Epithelial cell of esophagus (primary cell): Measurements from ENCODE around the gene PCDHGA1.
A peak's percentile ranks its signal among the peaks of the same experiment; 100 is the strongest.
"Not testable (repeated sequence)": the region's sequence is repeated elsewhere in the genome, so short reads cannot be mapped to it uniquely, and the experiment has no call there.

Experiments
- DNase-seq: peaks from one replicate; pipeline ENCODE4 v3.0.0; 2010; ENCODE audit warnings: low read depth
- H3K4me3 ChIP-seq: 2 replicates; pipeline ENCODE4 v1.5.1; 2011; ENCODE audit warnings: mild to moderate bottlenecking, low read length, control low read depth
- TF ChIP-seq, protein P1 (sequence below): IDR thresholded peaks from 2 replicates; pipeline ENCODE4 v1.5.1; 2011; ENCODE audit warnings: low read depth, mild to moderate bottlenecking, low read length, control low read depth, inconsistent platforms; ENCODE audit not compliant: insufficient read depth; ENCODE audit errors: missing control alignments

Gene PCDHGA1

DNA sequence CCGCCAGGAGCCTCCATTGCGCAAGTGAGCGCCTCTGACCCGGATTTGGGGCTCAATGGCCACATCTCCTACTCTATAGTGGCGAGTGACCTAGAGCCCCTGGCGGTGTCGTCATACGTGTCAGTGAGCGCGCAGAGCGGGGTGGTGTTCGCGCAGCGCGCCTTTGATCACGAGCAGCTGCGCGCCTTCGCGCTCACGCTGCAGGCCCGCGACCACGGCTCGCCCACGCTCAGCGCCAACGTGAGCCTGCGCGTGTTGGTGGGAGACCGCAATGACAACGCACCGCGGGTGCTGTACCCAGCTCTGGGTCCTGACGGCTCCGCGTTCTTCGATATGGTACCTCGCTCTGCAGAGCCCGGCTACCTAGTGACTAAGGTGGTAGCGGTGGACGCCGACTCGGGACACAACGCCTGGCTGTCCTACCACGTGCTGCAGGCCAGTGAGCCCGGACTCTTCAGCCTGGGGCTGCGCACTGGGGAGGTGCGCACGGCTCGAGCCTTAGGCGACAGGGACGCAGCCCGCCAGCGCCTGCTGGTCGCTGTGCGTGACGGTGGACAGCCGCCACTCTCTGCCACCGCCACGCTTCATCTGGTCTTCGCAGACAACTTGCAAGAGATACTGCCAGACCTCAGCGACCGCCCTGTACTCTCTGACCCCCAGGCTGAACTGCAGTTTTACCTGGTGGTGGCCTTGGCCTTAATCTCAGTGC lies 79.4 kb downstream of the PCDHGA1 start:
- DNase-seq: no peak
- TF ChIP-seq, protein P1, sequence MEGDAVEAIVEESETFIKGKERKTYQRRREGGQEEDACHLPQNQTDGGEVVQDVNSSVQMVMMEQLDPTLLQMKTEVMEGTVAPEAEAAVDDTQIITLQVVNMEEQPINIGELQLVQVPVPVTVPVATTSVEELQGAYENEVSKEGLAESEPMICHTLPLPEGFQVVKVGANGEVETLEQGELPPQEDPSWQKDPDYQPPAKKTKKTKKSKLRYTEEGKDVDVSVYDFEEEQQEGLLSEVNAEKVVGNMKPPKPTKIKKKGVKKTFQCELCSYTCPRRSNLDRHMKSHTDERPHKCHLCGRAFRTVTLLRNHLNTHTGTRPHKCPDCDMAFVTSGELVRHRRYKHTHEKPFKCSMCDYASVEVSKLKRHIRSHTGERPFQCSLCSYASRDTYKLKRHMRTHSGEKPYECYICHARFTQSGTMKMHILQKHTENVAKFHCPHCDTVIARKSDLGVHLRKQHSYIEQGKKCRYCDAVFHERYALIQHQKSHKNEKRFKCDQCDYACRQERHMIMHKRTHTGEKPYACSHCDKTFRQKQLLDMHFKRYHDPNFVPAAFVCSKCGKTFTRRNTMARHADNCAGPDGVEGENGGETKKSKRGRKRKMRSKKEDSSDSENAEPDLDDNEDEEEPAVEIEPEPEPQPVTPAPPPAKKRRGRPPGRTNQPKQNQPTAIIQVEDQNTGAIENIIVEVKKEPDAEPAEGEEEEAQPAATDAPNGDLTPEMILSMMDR: no peak
- no peak overlapping the region for H3K4me3 ChIP-seq

DNA sequence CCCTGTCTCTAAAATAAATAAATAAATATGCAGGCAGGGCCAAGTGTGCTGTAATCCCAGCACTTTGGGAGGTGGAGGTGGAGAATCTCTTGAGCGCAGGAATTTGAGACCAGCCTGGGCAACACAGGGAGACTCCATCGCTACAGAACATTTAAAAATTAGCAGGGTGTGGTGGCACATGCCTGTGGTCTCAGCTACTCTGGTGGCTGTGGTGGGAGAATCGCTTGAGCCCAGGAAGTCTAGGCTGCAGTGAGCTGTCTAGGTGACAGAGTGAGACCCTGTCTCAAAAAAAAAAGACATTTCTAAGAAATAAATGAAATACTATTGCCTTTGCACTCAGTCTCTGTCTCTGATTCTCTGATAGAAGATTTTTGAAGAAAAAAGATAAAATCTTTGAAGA lies 81.3 kb downstream of the PCDHGA1 start:
- no peak for DNase-seq
- TF ChIP-seq, protein P1: no peak
- no peak overlapping the region for H3K4me3 ChIP-seq

DNA sequence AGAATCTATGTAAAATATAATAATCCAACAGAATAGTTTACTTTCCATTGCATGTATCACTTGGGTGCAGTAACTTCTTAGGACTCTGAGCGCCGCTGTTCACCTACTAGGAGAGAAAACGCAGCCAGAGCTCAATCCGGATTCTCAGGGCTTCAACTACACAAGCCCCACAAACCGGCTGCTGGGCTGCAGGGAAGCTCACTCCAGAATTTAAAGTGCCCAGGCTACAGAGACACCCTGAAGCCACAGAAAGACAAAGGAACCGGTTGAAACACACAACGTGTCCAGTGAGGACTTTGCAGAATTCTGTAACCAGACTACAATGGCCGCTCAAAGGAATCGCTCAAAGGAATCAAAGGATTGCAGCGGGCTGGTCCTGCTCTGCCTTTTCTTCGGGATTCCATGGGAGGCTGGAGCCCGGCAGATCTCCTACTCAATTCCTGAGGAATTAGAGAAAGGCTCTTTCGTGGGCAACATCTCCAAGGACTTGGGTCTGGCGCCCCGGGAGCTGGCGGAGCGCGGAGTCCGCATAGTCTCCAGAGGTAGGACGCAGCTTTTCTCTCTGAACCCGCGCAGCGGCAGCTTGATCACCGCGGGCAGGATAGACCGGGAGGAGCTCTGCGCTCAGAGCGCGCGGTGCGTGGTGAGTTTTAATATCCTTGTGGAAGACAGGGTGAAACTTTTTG lies 82.7 kb downstream of the PCDHGA1 start, which contains the start of gene PCDHGA10:
Gene PCDHGA10 (plus strand): TSS at position 134 of the 686 bp plus-strand sequence. CDS start 189 bp downstream, at position 323.
- TF ChIP-seq, protein P1: peak; percentile 74
- DNase-seq: peak; percentile 79
- H3K4me3 ChIP-seq: peak within 1 kb of the TSS; percentile 55

DNA sequence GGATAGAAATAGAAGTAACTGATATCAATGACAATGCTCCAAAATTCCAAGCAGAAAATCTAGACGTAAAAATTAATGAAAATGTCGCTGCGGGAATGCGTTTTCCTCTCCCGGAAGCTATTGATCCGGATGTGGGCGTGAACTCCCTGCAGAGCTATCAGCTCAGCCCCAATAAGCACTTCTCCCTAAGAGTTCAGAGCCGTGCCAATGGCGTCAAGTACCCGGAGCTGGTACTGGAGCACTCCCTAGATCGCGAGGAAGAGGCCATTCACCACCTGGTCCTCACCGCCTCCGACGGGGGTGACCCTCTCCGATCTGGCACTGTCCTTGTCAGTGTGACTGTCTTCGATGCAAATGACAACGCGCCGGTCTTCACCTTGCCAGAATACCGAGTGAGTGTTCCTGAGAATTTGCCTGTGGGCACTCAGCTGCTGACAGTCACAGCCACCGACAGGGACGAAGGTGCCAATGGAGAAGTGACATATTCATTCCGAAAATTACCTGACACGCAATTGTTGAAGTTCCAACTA lies 83.3 kb downstream of the PCDHGA1 start:
- TF ChIP-seq, protein P1: no peak
- peak overlapping the region; percentile 55 for H3K4me3 ChIP-seq
- no peak for DNase-seq

DNA sequence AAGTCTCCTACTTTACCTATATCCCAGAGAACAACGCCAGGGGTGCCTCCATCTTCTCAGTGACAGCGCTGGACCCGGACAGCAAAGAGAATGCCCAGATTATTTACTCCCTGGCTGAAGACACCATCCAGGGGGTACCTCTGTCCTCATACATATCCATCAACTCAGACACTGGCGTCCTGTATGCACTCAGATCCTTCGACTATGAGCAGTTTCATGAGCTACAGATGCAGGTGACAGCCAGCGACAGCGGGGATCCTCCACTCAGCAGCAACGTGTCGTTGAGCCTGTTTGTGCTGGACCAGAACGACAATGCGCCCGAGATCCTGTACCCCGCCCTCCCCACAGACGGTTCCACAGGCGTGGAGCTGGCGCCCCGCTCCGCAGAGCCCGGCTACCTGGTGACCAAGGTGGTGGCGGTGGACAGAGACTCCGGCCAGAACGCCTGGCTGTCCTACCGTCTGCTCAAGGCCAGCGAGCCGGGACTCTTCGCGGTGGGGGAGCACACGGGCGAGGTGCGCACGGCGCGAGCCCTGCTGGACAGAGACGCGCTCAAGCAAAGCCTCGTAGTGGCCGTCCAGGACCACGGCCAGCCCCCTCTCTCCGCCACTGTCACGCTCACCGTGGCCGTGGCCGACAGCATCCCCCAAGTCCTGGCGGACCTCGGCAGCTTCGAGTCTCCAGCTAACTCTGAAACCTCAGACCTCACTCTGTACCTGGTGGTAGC lies 84.4 kb downstream of the PCDHGA1 start:
- not testable (repeated sequence) for DNase-seq, H3K4me3 ChIP-seq

DNA sequence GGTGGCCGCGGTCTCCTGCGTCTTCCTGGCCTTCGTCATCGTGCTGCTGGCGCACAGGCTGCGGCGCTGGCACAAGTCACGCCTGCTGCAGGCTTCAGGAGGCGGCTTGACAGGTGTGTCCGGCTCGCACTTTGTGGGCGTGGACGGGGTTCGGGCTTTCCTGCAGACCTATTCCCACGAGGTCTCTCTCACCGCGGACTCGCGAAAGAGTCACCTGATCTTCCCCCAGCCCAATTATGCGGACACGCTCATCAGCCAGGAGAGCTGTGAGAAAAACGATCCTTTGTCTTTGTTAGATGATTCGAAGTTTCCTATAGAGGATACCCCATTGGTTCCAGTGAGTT lies 84.9 kb downstream of the PCDHGA1 start:
- DNase-seq, H3K4me3 ChIP-seq: not testable (repeated sequence)

DNA sequence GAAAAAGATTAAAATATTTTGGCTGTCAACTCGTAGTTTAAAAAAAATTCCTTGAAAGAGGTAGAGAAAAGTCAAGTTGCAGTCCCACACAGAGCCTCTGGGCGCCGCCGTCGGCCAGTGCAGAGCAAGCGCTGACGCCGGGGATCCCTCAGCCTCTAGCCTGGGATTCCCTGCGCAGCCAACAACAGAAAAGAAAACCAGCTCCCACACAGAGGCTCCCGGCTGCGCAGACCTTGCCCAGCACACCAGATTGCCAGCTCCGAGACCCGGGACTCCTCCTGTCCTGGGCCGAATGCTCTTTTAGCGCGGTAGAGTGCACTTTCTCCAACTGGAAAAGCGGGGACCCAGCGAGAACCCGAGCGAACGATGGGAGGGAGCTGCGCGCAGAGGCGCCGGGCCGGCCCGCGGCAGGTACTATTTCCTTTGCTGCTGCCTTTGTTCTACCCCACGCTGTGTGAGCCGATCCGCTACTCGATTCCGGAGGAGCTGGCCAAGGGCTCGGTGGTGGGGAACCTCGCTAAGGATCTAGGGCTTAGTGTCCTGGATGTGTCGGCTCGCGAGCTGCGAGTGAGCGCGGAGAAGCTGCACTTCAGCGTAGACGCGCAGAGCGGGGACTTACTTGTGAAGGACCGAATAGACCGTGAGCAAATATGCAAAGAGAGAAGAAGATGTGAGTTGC lies 87.3 kb downstream of the PCDHGA1 start, which contains the start of gene PCDHGB7:
Gene PCDHGB7 (plus strand): TSS at position 184 of the 679 bp plus-strand sequence. CDS start 183 bp downstream, at position 367.
- peak within 1 kb of the TSS; percentile 48 for H3K4me3 ChIP-seq
- peak; percentile 84 for DNase-seq
- TF ChIP-seq, protein P1: peak; percentile 79
